ENCODE results near the gene DHRS2. TPM values are rescaled to one million over a fixed set of nuclear protein-coding genes. Genes with fewer than 3 reads are reported as not detected.

Gene DHRS2
- total RNA-seq, 4 donors from 2014 or later: not detected

DNA sequence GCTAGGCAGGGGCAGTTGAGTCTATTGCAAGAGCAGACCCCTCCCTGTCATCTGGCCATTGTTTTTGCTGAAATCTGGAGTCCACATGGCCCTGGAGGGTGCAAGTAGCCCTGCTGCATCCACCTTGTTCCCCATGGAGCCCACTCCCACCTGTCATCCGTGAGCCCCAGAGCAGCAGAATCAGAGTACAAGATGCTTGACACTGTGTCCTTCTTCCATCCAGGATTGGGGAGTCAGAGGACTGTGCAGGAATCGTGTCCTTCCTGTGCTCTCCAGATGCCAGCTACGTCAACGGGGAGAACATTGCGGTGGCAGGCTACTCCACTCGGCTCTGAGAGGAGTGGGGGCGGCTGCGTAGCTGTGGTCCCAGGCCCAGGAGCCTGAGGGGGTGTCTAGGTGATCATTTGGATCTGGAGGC, 8.8 kb downstream of the DHRS2 start:
- WGBS, 2 donors (ENCODE audit: low coverage in 1 of 2): 86% methylated on average over 8 of the region's 8 CpGs; no CpG with 5 or more reads in 1 of the 2 donors
- H3K9me3 ChIP-seq: no peaks in the 10 kb centered on the region
- no peak for DNase-seq
- no peaks in the 10 kb centered on the region for H3K36me3 ChIP-seq
- no peak overlapping the region for H3K4me3 ChIP-seq
- no peak overlapping the region for H3K27ac ChIP-seq
- H3K27me3 ChIP-seq: no peaks in the 10 kb centered on the region
- in situ Hi-C loops (cut with MboI; ENCODE audit: low pct_ligation_motif_present in 1 of 4, low pct_unique_long_range_greater_than_20kb in 1 of 4, low sequenced_read_pairs in 3 of 4) (loop anchor here in 3 of 4 donors (25.0 kb wide), 2 partner anchors 267 to 292 kb away; no protein-coding TSS in a partner anchor), intact Hi-C loops (cut with DNase I; ENCODE audit: low total_unique reads) (no loop called here)
- peaks cover 0 to 15% (median 10%) of the 10 kb centered on the region in 4 donors for H3K4me1 ChIP-seq
- no peak for TF ChIP-seq EP300 (IDR thresholded peaks at IDR 0.05; ENCODE audit: low read depth)
- no peak for TF ChIP-seq POLR2A (IDR thresholded peaks at IDR 0.05)
- TF ChIP-seq POLR2AphosphoS5 (IDR thresholded peaks at IDR 0.05): no peak
- TF ChIP-seq CTCF (IDR thresholded peaks at IDR 0.05): no peak

DNA sequence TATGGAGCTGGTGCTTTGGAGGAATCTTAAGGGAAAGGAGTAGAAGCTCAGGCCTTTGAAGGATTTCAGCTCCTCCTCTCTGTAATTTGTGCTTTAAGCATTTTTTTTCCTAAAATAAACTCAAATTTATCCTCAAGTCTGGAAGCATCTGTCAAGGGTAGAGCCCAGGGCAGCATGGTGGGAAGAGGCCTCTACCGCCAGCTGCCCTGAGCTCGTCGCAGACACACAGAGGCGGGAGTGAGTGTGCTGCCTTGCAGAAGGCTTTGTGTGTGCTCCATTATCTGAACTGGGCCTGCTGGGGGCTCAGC, 9.3 kb downstream of the DHRS2 start:
- no peak for TF ChIP-seq POLR2A (IDR thresholded peaks at IDR 0.05)
- no peak for TF ChIP-seq CTCF (IDR thresholded peaks at IDR 0.05)
- no peak for TF ChIP-seq POLR2AphosphoS5 (IDR thresholded peaks at IDR 0.05)
- no peak for TF ChIP-seq EP300 (IDR thresholded peaks at IDR 0.05; ENCODE audit: low read depth)
- WGBS, 2 donors (ENCODE audit: low coverage in 1 of 2): 90 to 92% methylated on average over 2 to 4 of the region's 4 CpGs
- no peaks in the 10 kb centered on the region for H3K9me3 ChIP-seq
- H3K27me3 ChIP-seq: no peaks in the 10 kb centered on the region
- in situ Hi-C loops (cut with MboI; ENCODE audit: low pct_ligation_motif_present in 1 of 4, low pct_unique_long_range_greater_than_20kb in 1 of 4, low sequenced_read_pairs in 3 of 4) (loop anchor here in 3 of 4 donors (25.0 kb wide), 2 partner anchors 267 to 292 kb away; no protein-coding TSS in a partner anchor), intact Hi-C loops (cut with DNase I; ENCODE audit: low total_unique reads) (no loop called here)
- no peak for DNase-seq
- peaks cover 0 to 10% (median 6%) of the 10 kb centered on the region in 4 donors for H3K4me1 ChIP-seq
- H3K36me3 ChIP-seq: no peaks in the 10 kb centered on the region
- no peak overlapping the region for H3K27ac ChIP-seq
- H3K4me3 ChIP-seq: no peak overlapping the region

- Histone ChIP-seq H3K9me3 (no peaks in the 10 kb centered on the region), H3K36me3 (no peaks in the 10 kb centered on the region), H3K4me1 (peaks cover 0 to 4% (median 2%) of the 10 kb centered on the region in 4 donors), H3K4me3 (no peak overlapping the region), H3K27ac (no peak overlapping the region), H3K27me3 (no peaks in the 10 kb centered on the region)
- WGBS, 2 donors (ENCODE audit: low coverage in 1 of 2): 79 to 100% methylated on average over 1 to 9 of the region's 9 CpGs
- intact Hi-C loops (cut with DNase I; ENCODE audit: low total_unique reads): no loop called here
- no peak for DNase-seq
- TF ChIP-seq POLR2AphosphoS5 (IDR thresholded peaks at IDR 0.05) (no peak), EP300 (IDR thresholded peaks at IDR 0.05; ENCODE audit: low read depth) (no peak), POLR2A (IDR thresholded peaks at IDR 0.05) (no peak), CTCF (IDR thresholded peaks at IDR 0.05) (no peak)
- in situ Hi-C loops (cut with MboI; ENCODE audit: low pct_ligation_motif_present in 1 of 4, low pct_unique_long_range_greater_than_20kb in 1 of 4, low sequenced_read_pairs in 3 of 4): loop anchor here in 3 of 4 donors (25.0 kb wide), 2 partner anchors 266 to 291 kb away; no protein-coding TSS in a partner anchor
Measured at GRCh38 chr14:23645812-23646647, 9.9 kb downstream of the DHRS2 start.

GRCh38 chr14:23646648-23647549, 10.7 kb downstream of the DHRS2 start:
- Histone ChIP-seq H3K9me3 (no peaks in the 10 kb centered on the region), H3K27me3 (no peaks in the 10 kb centered on the region), H3K4me1 (peaks cover 0 to 4% (median 0%) of the 10 kb centered on the region in 4 donors), H3K27ac (no peak overlapping the region), H3K4me3 (no peak overlapping the region), H3K36me3 (no peaks in the 10 kb centered on the region)
- intact Hi-C loops (cut with DNase I; ENCODE audit: low total_unique reads) (no loop called here), in situ Hi-C loops (cut with MboI; ENCODE audit: low pct_ligation_motif_present in 1 of 4, low pct_unique_long_range_greater_than_20kb in 1 of 4, low sequenced_read_pairs in 3 of 4) (loop anchor here in 3 of 4 donors (25.0 kb wide), 2 partner anchors 265 to 290 kb away; no protein-coding TSS in a partner anchor)
- DNase-seq: no peak
- 86 to 94% methylated on average over 2 to 6 of the region's 6 CpGs for WGBS, 2 donors (ENCODE audit: low coverage in 1 of 2)
- TF ChIP-seq EP300 (IDR thresholded peaks at IDR 0.05; ENCODE audit: low read depth) (no peak), CTCF (IDR thresholded peaks at IDR 0.05) (no peak), POLR2AphosphoS5 (IDR thresholded peaks at IDR 0.05) (no peak), POLR2A (IDR thresholded peaks at IDR 0.05) (no peak)
